NT2/D1 (cell line): ENCODE data around the gene SFSWAP.

ENCODE experiments used
- SUZ12 ChIP-seq: IDR thresholded peaks from 2 replicates; pipeline ENCODE4 v1.6.1; 2011; ENCODE audit not compliant: insufficient read length, insufficient read depth; ENCODE audit errors: extremely low read depth
- ZNF274 ChIP-seq: IDR thresholded peaks from 2 replicates; pipeline ENCODE4 v1.6.1; 2011; ENCODE audit warnings: mild to moderate bottlenecking, low read depth, low read length

GRCh38 chr12:131704509-131704908, 6.4 kb upstream of the SFSWAP start:
- TF ChIP-seq SUZ12, result no peak
- no peak for TF ChIP-seq ZNF274
